ENCODE results near the gene RPL29.

Gene RPL29

DNA sequence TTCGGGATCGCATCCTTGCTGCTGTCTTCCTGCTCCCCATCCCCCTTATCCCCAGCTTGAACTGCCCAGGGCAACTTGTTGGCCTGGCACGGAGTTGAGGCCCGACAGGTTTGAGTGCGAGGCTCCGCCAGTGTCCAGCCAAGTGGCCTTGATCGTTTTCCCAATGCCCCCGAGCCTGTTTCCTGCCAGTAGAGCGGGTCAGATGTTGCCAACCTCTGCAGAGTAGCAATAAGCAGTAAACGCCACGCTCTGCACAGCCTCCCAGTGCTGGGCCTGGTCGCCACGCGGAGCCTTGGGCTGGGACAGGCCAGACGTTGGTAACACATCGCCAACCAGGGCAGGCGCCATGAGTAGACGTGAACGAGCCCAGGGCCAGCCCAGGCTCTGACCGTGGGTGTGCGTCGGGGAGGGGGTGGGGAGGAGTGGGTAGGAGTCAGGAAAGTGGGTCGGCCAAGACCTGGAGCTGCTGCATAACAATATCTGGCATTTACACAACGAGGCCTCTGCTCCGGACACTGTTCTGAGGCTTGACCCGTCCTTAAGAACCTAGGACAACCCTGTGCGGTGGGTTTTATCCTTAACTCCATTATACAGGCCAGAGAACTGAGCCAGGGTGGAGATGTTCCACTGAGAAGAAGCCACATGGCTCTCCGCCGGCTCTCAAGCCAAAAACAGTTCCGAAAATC is 21.3 kb downstream of the RPL29 start:
- TF ChIP-seq, protein P1, sequence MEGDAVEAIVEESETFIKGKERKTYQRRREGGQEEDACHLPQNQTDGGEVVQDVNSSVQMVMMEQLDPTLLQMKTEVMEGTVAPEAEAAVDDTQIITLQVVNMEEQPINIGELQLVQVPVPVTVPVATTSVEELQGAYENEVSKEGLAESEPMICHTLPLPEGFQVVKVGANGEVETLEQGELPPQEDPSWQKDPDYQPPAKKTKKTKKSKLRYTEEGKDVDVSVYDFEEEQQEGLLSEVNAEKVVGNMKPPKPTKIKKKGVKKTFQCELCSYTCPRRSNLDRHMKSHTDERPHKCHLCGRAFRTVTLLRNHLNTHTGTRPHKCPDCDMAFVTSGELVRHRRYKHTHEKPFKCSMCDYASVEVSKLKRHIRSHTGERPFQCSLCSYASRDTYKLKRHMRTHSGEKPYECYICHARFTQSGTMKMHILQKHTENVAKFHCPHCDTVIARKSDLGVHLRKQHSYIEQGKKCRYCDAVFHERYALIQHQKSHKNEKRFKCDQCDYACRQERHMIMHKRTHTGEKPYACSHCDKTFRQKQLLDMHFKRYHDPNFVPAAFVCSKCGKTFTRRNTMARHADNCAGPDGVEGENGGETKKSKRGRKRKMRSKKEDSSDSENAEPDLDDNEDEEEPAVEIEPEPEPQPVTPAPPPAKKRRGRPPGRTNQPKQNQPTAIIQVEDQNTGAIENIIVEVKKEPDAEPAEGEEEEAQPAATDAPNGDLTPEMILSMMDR (conservative IDR thresholded peaks at IDR 0.05; ENCODE audit: low read depth, low read length): no peak
- DNase-seq (ENCODE audit: low read depth): no peak
- peak overlapping the region; percentile 70 for H3K4me3 ChIP-seq (ENCODE audit: low read length)

DNA sequence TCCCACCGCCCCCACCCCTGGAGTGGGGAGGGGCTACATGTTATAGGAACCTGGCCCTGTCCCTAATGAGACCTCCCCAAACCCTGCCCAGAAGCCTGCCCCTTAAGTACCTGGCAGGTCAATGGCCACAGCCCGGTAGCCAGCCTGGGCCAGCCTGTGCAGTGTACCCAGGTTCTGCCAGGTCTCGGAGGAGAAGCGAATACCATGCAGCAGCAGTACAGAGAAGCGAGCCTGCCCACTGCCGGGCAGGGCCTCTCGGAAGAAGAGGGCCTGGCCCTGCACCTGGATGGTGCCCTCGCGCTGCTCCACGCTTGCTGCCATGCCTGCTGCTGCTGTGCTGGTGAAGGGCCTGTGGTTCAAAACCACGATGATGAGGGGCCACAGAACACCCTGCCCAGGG is 24.3 kb downstream of the RPL29 start:
- DNase-seq (ENCODE audit: low read depth): no peak
- TF ChIP-seq, protein P1 (conservative IDR thresholded peaks at IDR 0.05; ENCODE audit: low read depth, low read length): no peak
- H3K4me3 ChIP-seq (ENCODE audit: low read length): no peak overlapping the region

DNA sequence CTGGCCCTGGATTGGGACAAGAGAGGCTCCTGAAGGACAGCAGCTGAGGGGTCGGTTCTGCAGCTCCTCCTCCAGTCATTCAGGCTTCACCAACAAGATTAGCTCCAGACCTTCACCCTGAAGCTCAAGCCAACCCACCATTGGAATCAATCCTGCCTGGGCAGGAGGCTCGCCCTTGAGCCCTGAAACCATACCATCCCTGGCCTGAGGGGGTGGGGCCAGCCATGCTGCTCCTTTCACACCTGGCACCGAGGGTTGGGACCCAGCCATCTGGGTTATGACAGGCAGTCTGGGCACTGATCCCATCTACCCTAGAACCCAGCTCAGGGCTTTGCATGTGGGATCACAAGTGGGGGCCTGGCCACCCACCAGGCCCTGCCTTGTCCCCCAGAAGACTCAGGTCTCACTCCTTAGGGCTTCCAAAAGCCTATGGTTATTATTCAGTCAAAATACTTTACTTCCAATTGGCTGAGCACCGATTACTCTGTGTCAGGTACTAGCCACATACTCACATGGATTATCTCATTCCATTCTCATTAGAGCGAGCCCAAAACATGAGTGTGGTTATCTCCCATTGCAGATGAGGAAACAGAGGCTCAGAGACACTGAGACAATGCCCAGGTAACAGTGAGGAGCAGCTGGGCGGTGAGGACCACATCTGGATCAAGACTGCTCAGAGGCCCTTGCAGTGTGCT is 24.9 kb downstream of the RPL29 start:
- H3K4me3 ChIP-seq (ENCODE audit: low read length): no peak overlapping the region
- TF ChIP-seq, protein P1 (conservative IDR thresholded peaks at IDR 0.05; ENCODE audit: low read depth, low read length): no peak
- peak; percentile 75 for DNase-seq (ENCODE audit: low read depth)

DNA sequence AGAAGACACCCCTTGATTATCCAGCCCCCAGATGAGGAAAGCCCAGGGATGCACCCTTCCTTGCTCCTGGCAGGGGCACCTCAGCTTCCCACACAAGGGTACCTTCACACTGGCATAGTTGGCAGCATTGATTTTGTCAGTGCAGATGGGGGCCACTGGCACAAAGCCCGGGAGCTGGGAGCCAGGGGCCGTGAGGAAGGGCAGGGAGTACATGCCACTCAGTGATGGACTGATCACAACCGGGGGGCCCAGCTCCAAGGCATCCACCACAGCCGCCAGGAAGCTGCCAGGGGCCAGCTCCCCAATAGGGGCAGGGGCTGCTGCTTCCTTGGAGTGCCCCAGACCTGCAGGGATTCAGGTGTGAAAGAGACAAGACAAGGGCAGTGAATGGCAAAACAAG is 25.9 kb downstream of the RPL29 start:
- no peak overlapping the region for H3K4me3 ChIP-seq (ENCODE audit: low read length)
- TF ChIP-seq, protein P1 (conservative IDR thresholded peaks at IDR 0.05; ENCODE audit: low read depth, low read length): no peak
- no peak for DNase-seq (ENCODE audit: low read depth)

DNA sequence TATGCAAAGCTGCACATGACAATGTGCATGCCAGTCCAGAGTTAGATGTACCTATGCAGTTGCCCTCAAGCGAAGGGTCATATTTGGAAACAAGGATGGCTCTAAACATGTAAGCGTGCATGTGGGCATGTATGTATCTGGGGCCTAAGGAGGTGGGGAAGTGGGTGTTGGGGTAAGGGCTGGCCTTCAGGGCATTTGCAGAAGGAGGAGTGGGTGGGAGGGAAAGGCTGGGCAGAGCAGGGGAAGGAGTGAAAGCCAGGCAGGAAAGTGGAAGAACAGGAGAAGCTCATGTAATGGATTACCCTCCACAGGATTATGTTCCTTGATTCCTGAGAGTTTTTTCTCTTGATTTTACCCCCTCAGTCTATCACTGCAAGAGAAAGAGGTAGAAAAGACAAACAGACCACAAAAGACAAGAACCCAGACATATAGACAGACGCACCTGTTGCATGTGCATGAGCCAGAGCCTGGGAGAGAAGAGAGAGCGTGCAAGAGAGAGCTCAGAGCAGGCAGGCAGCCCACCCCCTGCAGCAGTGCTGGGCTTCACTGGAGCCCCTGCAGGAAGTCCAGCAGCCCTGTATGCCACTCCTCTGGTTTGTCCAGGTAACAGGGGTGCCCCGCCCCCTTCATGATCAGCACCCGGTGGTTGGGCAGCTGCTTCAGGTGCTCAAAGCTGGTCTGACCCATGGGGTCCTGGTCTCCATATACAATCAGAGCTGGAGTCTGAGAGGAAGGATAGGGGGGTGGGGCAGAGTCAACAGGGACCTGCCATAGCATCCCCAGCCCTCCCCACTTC is 26.6 kb downstream of the RPL29 start:
- TF ChIP-seq, protein P1 (conservative IDR thresholded peaks at IDR 0.05; ENCODE audit: low read depth, low read length): no peak
- H3K4me3 ChIP-seq (ENCODE audit: low read length): no peak overlapping the region

DNA sequence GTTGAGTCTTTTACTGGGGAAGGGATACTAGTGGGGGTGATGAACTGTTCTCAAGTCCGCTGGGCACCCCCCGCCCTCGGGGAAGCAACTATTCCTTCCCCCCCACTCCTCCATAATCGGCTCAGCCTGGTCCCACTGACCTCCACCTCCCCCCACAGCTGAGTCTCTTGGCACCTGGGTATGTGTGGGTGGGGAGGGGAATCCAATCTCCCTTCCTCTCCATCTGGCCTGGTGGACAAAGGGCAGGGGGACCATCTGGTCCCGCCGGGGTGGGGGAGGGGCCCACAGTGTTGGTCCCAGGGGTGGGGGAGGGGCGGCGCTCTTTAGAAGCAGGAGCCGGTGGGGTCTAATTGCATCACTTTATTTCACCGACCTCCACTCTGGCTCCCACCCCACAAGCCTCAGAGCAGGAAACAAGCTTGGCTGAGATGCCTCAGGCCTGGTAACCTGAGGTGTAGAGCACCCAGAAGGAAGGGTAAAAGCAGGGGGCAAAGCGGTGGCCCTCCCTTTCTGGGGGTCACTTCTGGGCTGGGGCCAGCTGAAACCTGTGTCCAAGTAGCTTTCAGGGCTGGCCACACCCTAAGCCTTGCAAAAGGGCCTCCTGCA is 27.4 kb downstream of the RPL29 start:
- TF ChIP-seq, protein P1 (conservative IDR thresholded peaks at IDR 0.05; ENCODE audit: low read depth, low read length): no peak
- peak overlapping the region; percentile 55 for H3K4me3 ChIP-seq (ENCODE audit: low read length)
- no peak for DNase-seq (ENCODE audit: low read depth)

More for the DNA sequence above, 26.6 kb downstream of the RPL29 start:
- DNase-seq (ENCODE audit: low read depth): no peak
